Ascending aorta (tissue), 2 donors: ENCODE data around the gene GADD45G. TPM values are rescaled to one million over a fixed set of nuclear protein-coding genes. Genes with fewer than 3 reads are reported as not detected.

Experiments
- DNase-seq, 2 donors: peaks; one replicate each; pipeline ENCODE4 v3.0.0-alpha.2; 2019; ENCODE audit warnings: low spot score in 2 of 2
- H3K27ac ChIP-seq, 2 donors: fragments of 200-600 bp; sonication (generic); one replicate each; pipeline ENCODE4 v1.5.1; 2016 to 2017; ENCODE audit warnings: mild to moderate bottlenecking in 1 of 2
- H3K27me3 ChIP-seq: fragments of 200-600 bp; sonication (generic); one replicate; pipeline ENCODE4 v1.5.1; 2017
- H3K36me3 ChIP-seq, 2 donors: fragments of 200-600 bp; sonication (generic); one replicate each; pipeline ENCODE4 v1.5.1; 2016
- H3K4me1 ChIP-seq, 2 donors: fragments of 200-600 bp; sonication (generic); one replicate each; pipeline ENCODE4 v1.5.1; 2016 to 2017; ENCODE audit warnings: mild to moderate bottlenecking in 1 of 2
- H3K4me3 ChIP-seq, 2 donors: fragments of 200-600 bp; sonication (generic); one replicate each; pipeline ENCODE4 v1.5.1; 2016 to 2017; ENCODE audit warnings: mild to moderate bottlenecking in 1 of 2
- H3K9me3 ChIP-seq, 2 donors: fragments of 200-600 bp; sonication (generic); one replicate each; pipeline ENCODE4 v1.5.1; 2016
- intact Hi-C: fragments of 100-400 bp; cut with DNase I; formaldehyde crosslinking; loops from one replicate; pipeline ENCODE4 v1.15.1; 2023
- total RNA-seq: library from RNA; depleted of rRNA; stranded (reverse); fragments of >200 nt; gene quantifications from one replicate; pipeline ENCODE4 v1.1.0, GENCODE V29; 2016
- TF ChIP-seq, protein P1 (sequence below), 3 experiments: fragments of 200-600 bp in 2 of 3; fragments of 450-650 bp in 1 of 3; sonication (generic) in 2 of 3; IDR thresholded peaks; one replicate each; pipeline ENCODE4 v1.5.1; 2016 to 2019; ENCODE audit warnings: antibody characterized with exemption in 3 of 3, mild to moderate bottlenecking in 1 of 3, moderate library complexity in 1 of 3

Gene GADD45G
- total RNA-seq, 1 donor from 2014 or later, result 4.6 TPM

- no peak for DNase-seq
- Histone ChIP-seq H3K4me1 (peaks cover 0 to under 1% of the 10 kb centered on the region in 2 donors), H3K9me3 (no peaks in the 10 kb centered on the region), H3K27ac (no peak overlapping the region), H3K27me3 (no peaks in the 10 kb centered on the region), H3K4me3 (no peak overlapping the region), H3K36me3 (no peaks in the 10 kb centered on the region)
- TF ChIP-seq, protein P1, sequence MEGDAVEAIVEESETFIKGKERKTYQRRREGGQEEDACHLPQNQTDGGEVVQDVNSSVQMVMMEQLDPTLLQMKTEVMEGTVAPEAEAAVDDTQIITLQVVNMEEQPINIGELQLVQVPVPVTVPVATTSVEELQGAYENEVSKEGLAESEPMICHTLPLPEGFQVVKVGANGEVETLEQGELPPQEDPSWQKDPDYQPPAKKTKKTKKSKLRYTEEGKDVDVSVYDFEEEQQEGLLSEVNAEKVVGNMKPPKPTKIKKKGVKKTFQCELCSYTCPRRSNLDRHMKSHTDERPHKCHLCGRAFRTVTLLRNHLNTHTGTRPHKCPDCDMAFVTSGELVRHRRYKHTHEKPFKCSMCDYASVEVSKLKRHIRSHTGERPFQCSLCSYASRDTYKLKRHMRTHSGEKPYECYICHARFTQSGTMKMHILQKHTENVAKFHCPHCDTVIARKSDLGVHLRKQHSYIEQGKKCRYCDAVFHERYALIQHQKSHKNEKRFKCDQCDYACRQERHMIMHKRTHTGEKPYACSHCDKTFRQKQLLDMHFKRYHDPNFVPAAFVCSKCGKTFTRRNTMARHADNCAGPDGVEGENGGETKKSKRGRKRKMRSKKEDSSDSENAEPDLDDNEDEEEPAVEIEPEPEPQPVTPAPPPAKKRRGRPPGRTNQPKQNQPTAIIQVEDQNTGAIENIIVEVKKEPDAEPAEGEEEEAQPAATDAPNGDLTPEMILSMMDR (IDR thresholded peaks at IDR 0.05), result no peak
- intact Hi-C loops, result no loop called here
Observed at GRCh38 chr9:89562186-89562814, 42.5 kb upstream of the GADD45G start.

DNA sequence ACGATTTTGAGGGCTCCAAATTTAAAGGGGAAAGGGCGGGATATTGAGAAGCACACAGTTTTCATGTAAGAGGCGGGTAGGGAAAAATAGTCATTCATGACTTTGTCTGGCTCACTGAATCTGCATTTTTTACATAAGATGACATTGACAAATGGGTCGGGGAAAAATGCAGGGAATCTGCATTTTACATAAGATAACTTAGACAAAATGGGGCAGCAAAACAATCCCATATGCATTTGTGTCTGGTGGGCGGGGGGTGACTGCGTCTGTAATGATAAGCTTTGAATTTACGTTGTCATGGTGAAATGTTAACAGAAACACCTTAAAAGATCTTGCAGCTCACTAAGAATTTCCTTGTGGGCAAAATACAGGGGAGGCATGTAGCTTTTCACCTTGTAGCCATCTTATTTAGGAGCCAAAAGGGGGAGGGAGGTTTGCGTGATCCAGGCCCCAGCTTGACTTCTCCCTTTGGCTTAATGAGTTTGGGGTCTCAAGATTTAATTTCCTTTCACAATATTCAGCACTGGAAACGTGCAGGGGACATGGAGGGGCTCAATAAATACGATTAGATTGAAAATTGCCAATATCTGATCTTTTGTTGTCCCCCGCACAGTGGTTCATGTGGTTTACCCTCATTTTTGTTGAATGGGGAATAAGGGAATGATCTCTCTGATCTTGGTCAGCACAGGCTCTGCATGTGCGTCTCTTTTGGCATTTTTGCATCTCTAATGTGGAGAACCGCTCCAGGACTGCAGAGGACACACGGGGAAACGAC, 41.1 kb upstream of the GADD45G start:
- Histone ChIP-seq H3K27ac (no peak overlapping the region), H3K4me3 (no peak overlapping the region), H3K27me3 (no peaks in the 10 kb centered on the region), H3K9me3 (no peaks in the 10 kb centered on the region), H3K36me3 (no peaks in the 10 kb centered on the region), H3K4me1 (no peaks in the 10 kb centered on the region)
- TF ChIP-seq, protein P1 (IDR thresholded peaks at IDR 0.05), result no peak
- DNase-seq, result no peak
- intact Hi-C loops, result no loop called here

DNA sequence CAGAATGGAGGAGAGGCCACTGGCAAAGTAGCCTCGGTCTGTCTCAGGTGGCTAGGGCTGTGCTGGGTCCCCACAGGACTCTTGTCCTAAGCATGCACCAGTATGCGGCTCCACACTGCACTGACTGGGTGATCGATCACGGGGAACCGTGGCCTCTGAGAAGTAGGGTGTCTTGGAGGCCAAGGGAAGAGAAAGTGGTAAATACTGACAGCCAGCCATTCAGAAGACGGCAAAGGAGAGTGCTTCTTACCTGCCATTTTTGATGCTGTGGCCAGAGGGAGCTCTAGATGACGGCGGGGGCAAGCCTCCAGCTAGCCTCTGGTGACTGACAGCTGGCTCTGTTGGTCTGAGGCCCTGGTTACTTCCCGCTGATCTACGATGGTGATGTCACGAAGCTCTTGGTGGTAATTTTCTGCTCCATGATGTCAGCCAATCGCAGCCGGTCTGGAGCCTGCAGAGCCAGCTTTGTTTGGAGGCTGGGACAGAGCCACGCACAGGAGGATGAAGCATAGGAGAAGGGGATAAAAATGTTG, 40.4 kb upstream of the GADD45G start:
- Histone ChIP-seq H3K4me1 (no peaks in the 10 kb centered on the region), H3K27ac (no peak overlapping the region), H3K4me3 (no peak overlapping the region), H3K9me3 (no peaks in the 10 kb centered on the region), H3K27me3 (no peaks in the 10 kb centered on the region), H3K36me3 (no peaks in the 10 kb centered on the region)
- intact Hi-C loops, result no loop called here
- no peak for DNase-seq
- TF ChIP-seq, protein P1 (IDR thresholded peaks at IDR 0.05), result no peak

DNA sequence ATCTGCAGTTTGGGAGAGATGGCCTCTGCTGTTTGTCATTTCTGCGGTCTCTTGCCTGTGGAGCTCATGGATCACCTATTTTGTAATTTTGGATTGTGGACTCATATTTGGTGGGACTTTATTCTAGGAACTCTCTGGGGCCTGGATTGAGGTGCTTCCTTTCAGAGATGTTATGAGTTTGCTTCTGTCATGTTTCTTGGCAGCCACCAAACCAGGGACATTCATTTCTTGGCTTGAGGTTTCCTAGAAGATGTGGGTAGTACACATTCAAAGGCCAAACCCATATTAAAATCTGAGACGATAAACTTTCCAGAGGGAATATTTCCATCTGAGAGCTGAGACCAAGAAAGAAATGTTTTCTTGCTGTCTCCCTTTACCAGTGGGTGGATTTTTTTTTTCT, 37.2 kb upstream of the GADD45G start:
- Histone ChIP-seq H3K27me3 (no peaks in the 10 kb centered on the region), H3K4me1 (no peaks in the 10 kb centered on the region), H3K9me3 (no peaks in the 10 kb centered on the region), H3K36me3 (no peaks in the 10 kb centered on the region), H3K27ac (no peak overlapping the region), H3K4me3 (no peak overlapping the region)
- TF ChIP-seq, protein P1 (IDR thresholded peaks at IDR 0.05), result no peak
- no peak for DNase-seq
- intact Hi-C loops, result no loop called here

- intact Hi-C loops, result no loop called here
- no peaks in the 10 kb centered on the region for H3K36me3 ChIP-seq
Observed at GRCh38 chr9:89574309-89574708, 30.5 kb upstream of the GADD45G start.

More at GRCh38 chr9:89574309-89574708, 30.5 kb upstream of the GADD45G start:
- no peak overlapping the region for H3K4me3 ChIP-seq
- H3K4me1 ChIP-seq, result no peaks in the 10 kb centered on the region
- no peaks in the 10 kb centered on the region for H3K9me3 ChIP-seq
- TF ChIP-seq, protein P1 (IDR thresholded peaks at IDR 0.05), result no peak
- no peak for DNase-seq
- H3K27me3 ChIP-seq, result no peaks in the 10 kb centered on the region
- no peak overlapping the region for H3K27ac ChIP-seq
